Activated CD8-positive, alpha-beta memory T cell treated with anti-CD3 and anti-CD28 coated beads, Interleukin-2, amount 50 U/mL, for 1 hour (primary cell): Measurements from ENCODE around the gene EPN3.

Source experiments
- DNase-seq: peaks from one replicate; pipeline ENCODE4 v3.0.0-alpha.2; 2020; ENCODE audit errors: extremely low read depth

The EPN3 gene

DNA sequence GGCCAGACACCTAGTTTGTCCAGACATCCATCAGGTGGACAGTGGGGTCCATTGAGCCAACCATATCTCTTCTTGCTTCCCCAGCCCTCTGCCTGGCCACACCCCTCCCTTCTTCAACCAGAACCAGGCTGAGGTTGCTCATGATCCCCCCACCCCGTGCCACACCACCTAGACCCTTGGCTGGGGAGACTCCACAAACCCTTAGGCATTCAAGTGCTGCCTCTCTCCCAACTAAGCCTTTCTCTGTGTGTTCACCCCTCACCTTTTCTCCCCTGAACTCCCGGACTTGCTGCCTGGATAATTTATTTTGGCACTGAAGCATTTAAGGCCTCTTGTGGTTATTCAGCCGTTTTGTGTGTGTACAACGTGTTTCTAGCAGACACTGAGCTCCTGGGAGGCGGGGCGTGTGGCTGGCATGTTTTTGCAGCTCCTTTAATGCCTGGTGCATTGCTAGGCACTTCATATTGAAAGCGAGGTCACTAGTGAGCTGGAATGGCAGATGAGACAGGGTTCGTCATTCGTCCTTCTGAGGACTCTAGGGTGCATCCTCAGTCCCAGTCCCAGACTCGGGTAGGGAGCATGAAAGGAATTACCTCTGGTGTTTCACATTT, 56.7 kb downstream of the EPN3 start:
- DNase-seq: no peak

DNA sequence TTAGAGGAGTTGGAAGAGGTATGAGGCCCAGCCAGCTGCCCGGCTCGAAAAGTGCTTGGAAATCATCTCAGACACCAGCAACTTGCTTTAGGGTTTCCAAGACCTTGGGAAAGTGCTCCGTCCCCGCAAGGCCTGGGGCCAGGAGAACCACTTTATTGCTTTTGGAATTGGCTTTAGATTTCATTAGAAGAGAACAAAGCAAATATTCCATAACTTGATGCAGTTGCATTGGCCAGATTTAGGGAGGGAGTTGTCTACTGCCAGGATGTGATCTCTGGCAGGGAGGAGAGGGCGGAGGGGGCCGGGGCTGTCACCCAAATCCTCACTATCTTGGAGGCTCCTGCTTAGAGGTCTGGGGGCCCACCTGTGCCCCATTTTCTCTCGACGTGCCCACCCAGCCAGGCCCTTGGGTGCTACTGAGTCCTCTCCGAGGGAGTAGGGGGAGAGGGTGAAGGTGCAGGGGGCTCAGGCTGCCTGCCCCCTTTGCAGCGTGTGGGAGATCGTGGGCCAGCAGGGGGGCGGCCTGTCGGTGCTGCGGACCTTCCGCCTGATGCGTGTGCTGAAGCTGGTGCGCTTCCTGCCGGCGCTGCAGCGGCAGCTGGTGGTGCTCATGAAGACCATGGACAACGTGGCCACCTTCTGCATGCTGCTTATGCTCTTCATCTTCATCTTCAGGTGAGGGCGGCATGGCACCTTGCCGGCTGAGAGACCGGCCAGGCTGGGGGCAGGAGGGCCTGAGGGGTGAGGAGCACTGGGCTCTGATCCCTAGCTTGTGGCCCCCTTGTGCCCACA, 58.6 kb downstream of the EPN3 start:
- no peak for DNase-seq

DNA sequence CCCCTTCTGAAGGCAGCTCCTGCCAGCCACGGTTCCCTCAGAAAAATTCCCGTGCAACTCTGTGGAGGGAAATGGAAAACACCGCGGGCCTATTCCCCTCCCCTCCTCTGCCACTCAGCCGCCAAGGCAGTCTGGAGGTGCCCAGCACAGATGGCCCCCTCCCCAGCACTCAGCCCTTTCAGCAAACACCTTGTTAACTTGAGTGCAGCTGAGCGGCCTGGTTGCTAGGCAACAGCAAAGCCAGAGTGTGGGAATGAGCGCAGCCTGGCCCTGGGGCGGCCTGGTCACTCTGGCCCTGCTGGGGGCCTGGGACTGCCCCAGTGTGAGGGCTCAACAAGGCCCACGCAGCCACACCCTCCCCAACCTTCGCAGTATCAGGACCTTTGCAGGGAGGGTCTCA, 60.8 kb downstream of the EPN3 start:
- DNase-seq: no peak
